Activated CD4-positive, alpha-beta T cell treated with anti-CD3 and anti-CD28 coated beads, Interleukin-2, amount 50 U/mL, for 4 hours (primary cell): ENCODE results near the gene MMS19.
"Not testable (repeated sequence)": the region's sequence is repeated elsewhere in the genome, so short reads cannot be mapped to it uniquely, and the experiment has no call there.

ENCODE experiments used
- DNase-seq, 2 experiments: peaks; one replicate each; pipeline ENCODE4 v3.0.0-alpha.2; 2020

The MMS19 gene

DNA sequence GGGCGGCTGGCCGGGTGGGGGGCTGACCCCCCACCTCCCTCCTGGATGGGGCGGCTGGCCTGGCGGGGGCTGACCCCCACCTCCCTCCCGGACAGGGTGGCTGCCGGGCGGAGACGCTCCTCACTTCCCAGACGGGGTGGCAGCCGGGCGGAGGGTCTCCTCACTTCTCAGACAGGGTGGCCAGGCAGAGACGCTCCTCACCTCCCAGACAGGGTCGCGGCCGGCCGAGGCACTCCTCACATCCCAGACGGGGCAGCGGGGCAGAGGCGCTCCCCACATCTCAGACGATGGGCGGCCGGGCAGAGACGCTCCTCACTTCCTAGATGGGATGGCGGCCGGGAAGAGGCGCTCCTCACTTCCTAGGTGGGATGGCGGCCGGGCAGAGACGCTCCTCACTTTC, 30.7 kb upstream of the MMS19 start:
- DNase-seq = not testable (repeated sequence)

DNA sequence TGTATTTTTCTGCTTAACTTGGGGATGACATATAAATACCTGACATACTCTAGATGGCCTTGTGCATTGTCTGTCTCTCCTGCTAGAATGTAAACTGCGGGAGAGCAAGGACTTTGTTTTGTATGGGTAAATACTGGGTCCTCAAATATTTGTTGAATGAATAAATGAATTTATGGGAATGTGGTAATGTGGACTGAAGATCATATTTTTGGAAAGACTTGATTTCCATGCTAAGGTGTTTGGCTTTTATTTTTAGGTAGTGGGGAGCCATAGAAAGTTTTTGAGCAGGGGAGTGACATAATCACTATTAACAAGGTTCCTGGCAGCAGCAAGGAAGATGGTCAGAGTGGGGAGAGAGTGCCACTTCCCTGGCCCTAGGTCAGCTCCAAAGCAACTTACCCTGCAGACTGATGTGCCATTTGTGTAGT, 27.5 kb upstream of the MMS19 start:
- no peak for DNase-seq

DNA sequence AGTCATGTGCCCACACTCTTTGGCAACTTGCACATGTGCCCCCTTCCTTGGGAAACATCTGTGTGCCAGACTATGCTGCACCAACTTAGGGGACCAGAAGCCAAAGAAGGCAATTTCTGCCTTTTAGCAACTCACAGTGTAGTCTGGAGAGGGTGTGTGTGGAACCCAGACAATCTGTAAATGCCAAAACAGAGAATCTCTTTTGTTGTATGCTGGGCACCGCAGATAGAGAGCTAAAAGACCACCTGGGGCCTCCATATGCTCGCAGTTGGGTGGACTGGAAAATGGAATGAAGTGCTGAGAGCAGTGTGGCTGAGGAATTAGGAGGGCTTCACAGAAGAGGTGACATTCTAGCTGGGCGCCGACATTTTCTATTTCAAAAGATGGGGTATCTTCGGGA, 26.9 kb upstream of the MMS19 start:
- DNase-seq = no peak

DNA sequence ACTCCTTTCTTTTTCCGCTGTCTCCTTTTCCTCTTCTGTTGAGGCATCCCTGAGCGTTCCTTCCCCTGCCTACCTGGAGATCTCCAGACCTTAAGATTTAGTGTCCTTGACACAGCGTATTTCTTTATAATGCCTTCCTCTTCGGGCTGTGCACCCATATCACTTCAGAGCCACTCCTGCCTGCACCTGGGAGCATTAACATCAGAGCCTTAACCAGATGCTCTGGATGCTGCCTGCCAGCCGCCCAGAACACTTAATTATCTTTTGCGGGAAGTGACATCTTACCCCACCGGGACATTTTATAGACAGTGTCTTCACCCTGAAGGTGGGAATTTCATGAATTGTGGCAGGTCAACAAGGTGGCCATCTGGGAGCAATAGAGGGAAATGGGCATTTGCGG, 24.7 kb upstream of the MMS19 start:
- DNase-seq = no peak

DNA sequence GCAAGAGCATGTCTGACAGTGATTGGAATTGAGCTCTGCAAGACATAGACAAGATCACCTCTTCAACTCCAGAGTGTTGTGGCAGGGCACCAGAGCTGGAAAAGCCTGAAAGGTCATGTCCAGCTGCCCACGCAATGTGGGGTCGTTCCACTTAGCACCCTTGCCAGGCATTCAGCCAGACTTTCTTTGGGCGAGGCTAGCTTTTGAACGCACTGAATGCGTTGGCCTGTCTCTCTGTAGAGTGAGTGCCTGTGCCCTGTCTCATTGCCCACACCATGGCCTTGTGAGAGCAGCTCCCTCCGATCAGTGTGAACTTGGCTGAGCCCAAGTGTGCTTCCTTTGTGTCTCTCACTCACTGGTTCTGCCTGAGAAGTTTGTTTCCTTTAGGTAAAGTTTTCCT, 23.8 kb upstream of the MMS19 start:
- no peak for DNase-seq

DNA sequence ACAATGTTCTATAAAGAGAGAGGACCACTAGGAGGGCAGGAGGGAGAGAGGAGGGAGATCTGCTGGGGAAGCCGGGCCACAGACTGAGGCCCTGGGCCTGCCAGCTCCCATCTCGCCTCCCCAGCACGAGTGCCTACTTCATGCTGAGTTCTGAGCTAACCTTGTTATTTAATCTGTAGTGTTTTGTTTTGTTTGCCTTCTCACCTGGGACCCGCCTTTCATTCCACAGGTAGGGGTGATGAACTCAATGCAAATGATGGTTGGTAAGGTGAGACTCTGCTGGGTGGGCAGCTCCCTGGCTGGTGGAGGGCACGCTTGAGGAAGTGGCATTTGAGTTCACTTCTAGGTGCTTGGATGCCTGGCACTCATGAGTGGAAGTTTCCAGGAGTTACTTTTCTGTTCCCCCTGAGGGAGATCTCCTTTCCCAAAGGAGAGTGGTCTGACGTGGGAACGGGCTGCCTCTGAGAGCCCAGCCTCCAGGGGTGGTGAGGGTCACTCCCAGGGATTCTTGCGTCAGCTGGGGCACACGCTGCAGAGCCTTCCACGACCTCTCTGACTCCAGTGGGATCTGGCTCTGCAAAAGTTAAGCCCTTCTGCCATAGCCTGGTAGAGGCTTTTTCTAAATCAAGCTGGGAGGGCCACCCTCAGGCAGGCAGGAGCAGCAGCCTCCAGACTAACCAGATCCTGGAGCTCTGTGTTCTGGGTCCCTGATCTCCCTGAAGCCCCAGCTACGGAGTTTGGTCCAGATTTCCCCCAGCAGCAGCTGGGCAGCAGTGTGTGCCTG, 22.9 kb upstream of the MMS19 start:
- no peak for DNase-seq

DNA sequence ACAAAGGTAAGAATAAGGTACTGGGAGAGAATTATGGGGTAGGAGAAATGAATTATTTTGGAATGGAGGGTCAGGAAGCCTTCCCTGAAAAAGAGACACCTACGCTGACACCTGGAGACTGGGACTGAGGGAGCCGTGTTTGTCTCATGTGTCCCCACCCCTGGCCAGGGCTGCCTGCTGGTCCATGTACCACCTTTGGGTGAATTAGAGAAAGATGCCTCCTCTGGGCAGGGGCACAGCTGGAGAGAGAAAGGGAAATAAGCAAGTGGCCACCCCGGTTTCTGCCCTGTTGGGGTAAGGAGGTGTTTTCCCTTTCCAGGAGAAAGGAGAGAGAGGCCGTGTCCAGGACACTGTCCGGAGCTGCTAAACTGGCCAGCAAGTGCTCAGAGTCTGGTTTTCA, 22.3 kb upstream of the MMS19 start:
- no peak for DNase-seq

DNA sequence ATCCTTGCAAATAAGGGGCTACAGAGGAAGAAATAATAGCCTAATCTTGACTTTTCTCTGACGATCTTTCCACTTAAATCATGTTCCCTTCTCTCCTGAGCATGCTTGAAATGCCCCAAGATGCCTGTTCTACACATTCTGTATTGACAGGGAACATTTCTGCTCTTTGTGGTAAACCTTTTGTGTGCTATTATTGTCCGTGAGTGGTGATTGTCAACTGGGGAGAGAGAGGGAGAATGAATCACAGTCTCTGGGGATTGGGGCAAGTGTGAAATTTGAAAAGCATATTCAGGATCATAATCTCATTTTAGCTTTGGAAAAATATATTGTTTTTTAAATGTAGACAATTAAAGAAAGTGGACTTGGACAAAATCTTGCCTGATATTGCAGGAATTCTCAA, 21.1 kb upstream of the MMS19 start:
- no peak for DNase-seq

DNA sequence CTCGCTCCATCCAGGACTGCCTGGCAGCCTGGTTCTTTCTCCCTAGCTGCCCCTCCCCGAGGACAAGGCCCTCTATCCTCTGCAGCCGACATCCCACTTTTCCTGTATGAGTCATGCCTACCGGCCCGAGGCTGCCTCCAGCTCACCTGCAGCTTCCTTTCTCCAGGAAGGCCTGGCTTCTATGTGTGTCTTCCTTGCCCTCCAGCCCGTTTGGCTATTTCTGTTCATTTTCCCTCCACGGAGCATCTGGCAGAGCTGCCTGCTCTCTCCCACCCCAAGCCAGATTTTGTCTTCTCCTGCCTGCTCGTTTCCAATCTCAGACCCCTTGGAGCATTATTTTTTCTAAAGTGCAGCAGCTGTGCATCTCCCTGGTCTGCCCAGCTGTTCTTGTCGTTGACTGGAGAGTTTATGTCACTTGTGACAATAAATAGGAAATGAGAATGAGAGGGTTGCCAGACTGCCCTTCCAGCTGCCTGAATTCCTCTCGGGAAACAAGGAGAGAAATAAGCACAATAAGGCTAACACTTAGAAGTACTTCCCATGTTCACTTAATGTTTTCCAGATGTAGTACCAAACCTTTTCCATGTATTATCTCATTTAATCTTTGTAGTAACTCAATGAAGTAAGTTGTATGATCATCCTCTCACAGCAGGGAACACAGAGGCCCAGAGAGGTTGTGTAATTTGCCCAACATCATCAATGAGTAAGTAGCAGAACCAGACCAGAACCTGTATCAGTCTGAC, 20.2 kb upstream of the MMS19 start:
- DNase-seq = no peak

DNA sequence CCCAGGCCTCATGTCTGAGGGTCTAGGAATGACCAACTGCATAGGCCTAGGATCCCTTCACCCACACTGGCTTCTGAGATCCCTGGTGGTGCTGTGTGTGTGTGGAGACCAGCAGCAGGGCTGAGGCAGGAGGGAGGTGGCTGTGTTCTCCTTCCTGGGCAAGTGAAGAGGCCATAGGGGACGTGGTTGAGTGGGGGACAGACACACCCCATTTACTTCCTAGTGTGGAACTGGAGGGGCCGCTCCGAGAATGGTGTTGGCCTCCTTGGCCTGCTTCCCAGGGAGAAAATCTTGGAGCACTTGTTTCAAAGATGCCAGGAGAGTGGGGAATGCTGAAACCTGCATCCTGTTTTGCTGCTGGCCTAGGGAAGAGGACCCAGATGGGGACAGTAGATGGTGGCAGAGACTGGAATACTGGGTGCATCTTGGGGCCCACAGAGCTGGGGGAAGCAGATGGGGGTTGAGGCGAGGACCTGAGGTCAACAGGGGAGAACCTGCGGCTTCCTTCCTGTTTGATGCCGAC, 19.6 kb upstream of the MMS19 start:
- no peak for DNase-seq

DNA sequence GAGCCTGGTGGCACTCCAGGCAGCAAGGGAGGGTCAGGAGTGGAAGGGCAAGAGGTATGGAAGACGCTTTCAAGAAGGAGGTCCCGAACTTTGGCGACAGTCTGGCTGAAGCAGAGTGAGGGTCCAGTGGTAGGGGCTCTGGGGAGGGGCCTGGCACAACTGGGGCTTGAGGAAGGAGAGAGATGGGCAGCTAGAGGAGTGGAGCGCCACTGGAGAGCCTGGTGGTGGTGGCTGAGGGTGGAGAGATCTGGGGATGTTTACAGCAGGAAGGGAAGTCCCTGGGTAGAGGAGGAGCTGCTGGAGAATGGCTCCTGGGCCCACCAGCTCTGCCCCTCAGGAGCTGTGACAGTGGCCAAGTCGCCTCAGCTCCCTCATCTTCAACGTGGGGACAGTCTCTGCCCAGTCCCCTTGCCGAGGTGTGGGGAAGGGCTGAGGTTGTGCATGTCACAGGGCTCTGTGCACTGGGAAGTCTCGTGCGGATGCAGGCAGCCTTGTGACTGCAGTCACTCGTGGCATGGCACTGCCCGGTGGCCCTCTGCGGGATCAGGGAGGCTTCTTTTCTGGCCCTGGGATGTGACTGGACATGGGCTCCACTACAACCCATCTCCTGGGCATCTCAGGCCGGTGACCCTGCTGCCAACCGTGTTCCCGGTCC, 19.0 kb upstream of the MMS19 start:
- no peak for DNase-seq

DNA sequence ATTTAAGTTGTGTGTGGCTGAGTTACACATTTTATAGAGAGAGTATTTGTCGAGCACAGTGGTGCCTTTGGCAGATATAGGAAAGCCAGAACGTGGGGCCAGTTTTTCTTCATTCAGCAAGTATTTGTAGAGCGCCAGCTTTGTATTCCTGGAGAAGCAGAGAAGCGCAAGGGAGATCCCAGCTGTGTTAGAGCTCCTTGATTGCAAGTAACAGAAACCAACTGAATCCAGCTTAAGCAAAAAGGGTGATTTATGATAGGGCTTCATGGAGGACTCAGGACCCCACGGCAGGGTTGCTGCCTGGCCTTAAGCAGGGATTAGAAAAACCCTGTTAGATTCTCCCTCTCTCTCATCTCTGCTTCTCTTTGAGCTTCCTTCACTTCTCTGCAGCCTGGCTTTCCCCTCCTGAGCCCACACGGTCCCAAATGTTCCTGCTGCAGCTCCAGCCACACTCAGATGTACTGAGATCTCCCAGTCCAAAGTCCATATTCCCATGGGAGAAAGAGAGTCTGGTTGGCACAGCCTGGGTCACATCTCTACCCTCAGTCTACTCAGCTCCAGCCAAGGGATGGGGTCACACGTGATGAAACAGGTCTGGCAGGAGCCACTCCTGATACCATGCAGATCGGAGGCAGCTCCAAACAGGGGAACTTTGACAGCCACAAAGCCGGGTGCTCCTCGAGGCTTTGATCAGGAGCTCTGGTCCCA, 17.2 kb upstream of the MMS19 start:
- no peak for DNase-seq

DNA sequence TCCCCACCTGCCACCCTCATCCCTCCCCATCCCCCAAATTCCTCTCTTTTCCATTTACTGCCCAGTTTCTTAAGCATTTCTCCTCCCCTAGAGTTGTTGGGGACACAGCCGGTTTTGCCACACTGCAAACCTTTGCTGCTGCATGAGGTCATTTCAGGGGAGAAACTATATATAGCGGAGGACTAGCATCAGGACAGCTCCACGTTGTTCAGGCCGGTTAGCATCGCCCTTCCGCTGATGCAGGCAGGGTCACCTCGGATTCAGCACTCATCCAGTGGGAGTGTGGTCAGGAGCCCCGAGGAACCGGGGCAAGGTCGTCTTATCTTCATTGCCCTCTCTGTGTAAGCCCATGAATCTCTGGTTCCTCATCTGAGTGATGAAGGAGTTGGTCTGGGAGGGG, 16.1 kb upstream of the MMS19 start:
- no peak for DNase-seq

DNA sequence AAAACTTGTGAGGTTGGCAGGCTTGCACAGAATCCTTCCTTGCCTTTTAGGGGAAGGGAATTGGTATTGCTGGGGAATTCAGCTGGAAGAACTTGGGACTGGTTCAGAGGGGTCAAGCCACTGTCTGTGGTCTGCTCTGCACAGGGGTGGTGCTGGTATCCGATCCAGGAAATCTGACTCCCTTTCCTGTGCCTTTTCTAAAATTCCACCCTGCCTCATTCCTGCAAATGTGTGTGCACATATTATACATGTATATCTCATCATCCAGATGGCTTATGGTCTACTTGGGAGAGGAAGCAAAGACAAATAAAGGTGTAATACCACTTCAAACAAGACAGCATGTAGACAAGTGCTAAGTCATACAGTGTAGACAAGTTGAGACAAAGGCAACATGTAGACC, 14.8 kb upstream of the MMS19 start:
- no peak for DNase-seq

DNA sequence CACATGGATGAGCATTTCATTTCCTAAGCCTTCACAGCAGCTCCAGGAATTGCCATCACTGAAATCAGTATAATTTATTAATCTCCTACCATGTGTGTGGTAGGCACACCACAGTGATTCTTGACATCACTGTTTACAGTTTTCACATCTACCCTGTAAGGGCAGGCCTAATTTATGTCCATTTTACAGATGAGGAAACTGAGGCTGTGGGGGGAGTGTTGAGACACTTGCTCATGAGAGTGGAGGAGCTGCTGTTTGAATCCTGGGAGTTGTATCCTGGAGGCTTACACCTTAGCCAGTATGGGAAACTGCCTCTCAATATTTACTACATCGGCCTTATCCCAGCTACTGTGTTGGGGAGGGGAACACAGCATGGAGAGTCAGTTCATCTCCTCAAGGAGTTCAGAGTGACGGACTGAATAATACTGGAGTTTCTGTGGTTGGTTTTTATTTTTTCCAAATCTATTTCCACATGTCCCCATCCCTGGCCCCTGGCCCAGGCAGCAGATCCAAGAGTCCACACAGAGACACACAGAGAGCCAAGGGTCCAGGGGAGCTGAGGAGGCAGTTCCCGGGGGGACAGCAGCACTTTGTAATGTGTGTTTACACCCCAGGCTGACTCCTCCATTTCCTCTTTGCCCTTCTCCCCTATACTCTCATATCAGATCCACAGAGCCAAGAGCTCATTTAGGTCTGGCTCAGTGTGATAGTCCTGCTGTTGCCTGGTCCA, 13.7 kb upstream of the MMS19 start:
- DNase-seq = no peak

DNA sequence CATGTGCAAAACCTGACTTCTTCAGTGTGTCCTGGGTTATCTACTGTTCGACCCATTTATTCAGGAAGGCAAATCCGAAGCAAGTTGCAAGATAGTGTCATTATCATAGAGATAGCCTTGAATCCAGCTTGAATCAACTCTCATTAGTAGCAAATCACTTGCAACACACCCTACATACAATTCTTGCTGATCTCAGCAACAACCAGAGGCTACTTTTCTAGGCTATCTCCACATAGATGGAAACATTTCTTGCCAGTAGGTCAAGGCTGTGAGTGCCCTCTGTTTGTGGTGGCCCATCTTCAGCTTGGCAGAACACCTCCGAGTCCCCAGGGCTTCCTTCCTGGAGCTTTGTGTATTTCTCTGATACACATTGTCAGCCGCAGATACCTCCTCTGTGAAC, 12.5 kb upstream of the MMS19 start:
- DNase-seq = no peak

DNA sequence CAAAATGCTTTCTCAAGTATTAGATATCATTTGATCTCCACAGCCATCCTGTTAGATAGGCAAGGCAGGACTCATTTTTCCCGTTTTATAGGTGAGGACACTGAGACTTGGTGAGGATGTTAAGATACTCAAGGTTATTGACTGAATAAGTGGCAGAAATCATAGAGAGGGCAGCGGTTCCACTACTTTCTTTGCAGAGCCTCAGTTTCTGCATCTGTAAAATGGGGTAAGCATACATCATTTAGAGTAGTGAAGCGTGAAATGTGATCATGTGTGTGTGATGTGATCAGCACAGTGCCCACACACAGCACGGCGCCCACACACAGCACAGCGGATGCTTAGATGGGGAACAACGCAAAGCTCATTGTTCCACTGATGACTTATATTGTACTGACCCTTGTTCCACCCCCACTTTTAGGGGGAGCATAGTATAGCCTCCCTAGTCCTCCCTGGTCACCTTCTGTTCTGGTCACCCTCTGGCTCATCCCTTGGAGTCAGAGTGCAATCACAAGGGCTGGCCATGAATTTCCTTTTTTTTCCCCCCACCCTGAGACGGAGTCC, 11.0 kb upstream of the MMS19 start:
- DNase-seq = no peak

DNA sequence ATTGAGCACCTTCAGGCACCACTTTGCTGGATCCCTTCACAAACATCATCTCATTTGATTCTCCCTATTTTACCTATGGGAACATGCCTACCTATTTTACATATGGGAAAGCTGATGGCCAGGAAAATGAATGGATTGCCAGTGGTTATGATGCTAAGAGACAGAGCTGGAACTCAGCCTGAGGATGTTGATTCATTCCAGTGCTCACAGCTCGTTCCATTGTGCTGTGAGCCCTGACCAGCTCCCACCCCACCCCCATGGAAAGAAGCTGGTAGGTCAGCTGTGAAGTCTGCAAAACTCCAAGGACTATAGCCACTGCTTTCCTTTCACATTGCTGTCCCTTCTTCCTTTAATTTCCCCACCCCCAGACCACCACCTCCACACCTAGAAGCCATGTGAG, 10.1 kb upstream of the MMS19 start:
- DNase-seq = no peak

DNA sequence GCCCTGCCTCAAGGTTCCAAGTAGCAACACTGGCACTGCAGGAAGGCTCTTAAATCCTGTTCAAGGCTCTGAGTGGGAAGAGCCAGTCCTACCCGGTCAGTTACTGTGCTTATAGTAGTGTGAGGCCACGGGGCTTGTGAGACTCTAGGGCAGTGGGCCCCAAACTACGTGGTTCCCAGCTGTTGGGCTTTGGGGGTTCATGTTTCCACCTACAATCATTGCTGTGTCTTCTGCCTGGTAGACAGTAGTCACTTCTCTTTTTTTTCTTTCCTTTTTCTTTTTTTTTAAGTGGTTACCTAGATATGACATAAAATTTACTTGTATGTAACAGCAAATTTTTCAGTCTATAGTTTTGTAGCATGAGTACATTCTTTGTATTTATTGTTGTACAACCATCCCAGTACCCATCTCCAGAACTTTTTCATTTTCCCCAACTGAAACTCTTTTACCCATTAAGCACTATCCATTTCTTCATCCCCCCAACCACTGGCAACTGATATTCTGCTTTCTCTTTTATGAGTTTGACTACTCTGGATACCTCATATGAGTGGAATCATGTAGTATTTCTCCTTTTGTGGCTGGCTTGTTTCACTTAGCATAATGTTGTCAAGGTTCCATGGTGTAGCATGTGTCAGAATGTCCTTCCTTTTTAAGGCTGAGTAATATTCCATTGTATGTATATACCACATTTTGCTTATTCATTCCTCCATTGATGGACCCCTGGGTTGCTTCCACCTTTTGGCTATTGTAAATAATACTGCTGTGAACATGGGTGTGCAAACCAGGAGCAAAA, 8.2 kb upstream of the MMS19 start:
- DNase-seq = no peak

DNA sequence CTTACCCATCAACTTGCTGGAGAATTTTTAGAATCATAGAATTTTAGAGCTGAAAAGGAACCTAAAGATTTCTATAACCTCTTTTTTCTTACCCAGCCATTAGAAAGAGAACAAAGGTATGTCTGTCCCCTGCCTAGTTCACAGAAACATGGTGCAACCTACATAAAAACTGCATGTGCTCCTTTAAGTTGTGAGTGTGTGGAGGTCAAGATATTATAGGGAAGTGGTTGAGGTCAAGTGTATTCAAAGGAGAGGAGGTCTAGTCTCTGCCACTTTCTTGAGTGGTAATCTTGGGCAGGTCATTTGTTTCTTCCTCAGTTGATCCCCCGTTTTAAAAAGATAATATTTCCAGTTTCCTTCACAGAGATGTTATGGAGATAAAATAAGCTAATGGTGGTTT, 6.9 kb upstream of the MMS19 start:
- DNase-seq = no peak

DNA sequence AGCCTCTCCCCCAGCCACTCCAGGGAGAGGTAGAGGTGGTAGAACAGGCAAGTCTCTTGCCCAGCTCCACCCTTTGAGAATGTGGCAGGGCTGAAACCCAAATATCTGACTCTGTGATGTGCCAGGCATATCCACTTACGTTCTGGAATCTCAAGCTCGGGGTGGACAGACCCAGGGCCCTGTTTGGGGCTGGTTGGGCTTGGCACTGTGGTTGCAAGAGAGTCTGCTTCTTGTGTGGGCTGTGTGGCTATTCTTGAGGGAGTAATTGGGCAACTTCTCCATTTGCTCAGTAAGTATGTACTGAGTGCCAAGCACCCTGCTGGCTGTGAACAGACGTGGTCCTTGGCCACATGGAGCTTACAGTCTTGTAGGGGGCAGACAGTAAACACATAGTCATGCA, 5.2 kb upstream of the MMS19 start:
- DNase-seq = no peak
